B cell (primary cell): ENCODE measurements around the gene DHX38.

ENCODE experiments used
- CTCF ChIP-seq: fragments of 200-600 bp; IDR thresholded peaks from one replicate; pipeline ENCODE4 v1.8.0; 2022; ENCODE audit warnings: antibody characterized with exemption, mild to moderate bottlenecking
- EZH2 ChIP-seq: IDR thresholded peaks from 2 replicates; pipeline ENCODE4 v1.6.1; 2012; ENCODE audit warnings: borderline replicate concordance, low read depth, mild to moderate bottlenecking, moderate library complexity, low read length; ENCODE audit not compliant: insufficient read depth, poor library complexity, severe bottlenecking

DNA sequence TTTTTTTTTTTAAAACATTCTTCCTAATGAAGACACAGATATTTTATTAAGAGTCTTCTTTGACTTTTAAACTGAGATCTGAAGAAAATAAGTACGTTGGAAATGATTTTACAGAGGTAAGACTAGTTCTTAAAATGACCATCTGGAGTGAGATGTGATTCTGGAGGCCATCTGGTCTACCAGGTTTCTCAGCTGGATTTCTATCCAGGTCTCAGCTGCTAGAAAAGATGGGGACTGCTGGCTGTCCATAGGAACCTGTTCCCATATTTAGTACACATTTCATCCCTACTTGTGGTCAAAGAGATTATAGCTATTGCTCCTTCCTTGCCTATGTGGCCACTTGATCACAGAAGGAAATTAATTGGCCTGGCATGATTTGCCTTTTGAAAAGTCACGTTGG lies 66.2 kb downstream of the DHX38 start:
- no peak for TF ChIP-seq CTCF
- no peak for TF ChIP-seq EZH2
